ENCODE results near the gene DST. TPM values are rescaled to one million over a fixed set of nuclear protein-coding genes. Genes with fewer than 3 reads are reported as not detected.

The DST gene
- total and polyA plus RNA-seq, 7 experiments from 2014 or later, result 0.46 to 20.3 (median 6.5) TPM

GRCh38 chr6:56649053-56649769 lies 6.5 kb upstream of the DST start:
- H3K27ac ChIP-seq (ENCODE audit: low read depth, low read length), result no peak overlapping the region
- POLR2A ChIA-PET, result no interaction called here
- ATAC-seq (no peak), DNase-seq (no peak)
- H3K9me3 Mint-ChIP-seq, result peaks cover 0 to 1% (median 0%) of the 10 kb centered on the region in 11 donors
- no peaks in the 10 kb centered on the region for H3K4me1 ChIP-seq (ENCODE audit: control insufficient read depth in 2 of 2, insufficient read depth in 2 of 2, low read length in 2 of 2)
- H3K27ac Mint-ChIP-seq, result no peak overlapping the region
- H3K27me3 Mint-ChIP-seq, result peaks cover 0 to 13% (median 9%) of the 10 kb centered on the region in 5 donors
- H3K36me3 Mint-ChIP-seq, result peaks cover 0 to 5% (median 0%) of the 10 kb centered on the region in 5 donors
- H3K4me1 Mint-ChIP-seq, result no peaks in the 10 kb centered on the region
- H3K9me3 ChIP-seq (ENCODE audit: control insufficient read depth in 2 of 3, low read length in 3 of 3), result no peaks in the 10 kb centered on the region
- H3K27me3 ChIP-seq (ENCODE audit: control insufficient read depth in 2 of 2, insufficient read depth in 2 of 2, low read length in 2 of 2), result no peaks in the 10 kb centered on the region
- H3K4me3 Mint-ChIP-seq, result no peak overlapping the region
- CTCF ChIA-PET, result no interaction called here
- intact Hi-C loops (cut with micrococcal nuclease), result no loop called here
- H3K36me3 ChIP-seq (ENCODE audit: control insufficient read depth in 2 of 3, insufficient read depth in 3 of 3, low read length in 3 of 3), result no peaks in the 10 kb centered on the region
- no peak overlapping the region for H3K4me3 ChIP-seq (ENCODE audit: low read length)

GRCh38 chr6:56647172-56647762 lies 4.6 kb upstream of the DST start:
- Histone ChIP-seq H3K4me3 (ENCODE audit: low read length) (no peak overlapping the region), H3K4me1 (ENCODE audit: control insufficient read depth in 2 of 2, insufficient read depth in 2 of 2, low read length in 2 of 2) (no peaks in the 10 kb centered on the region), H3K27me3 (ENCODE audit: control insufficient read depth in 2 of 2, insufficient read depth in 2 of 2, low read length in 2 of 2) (no peaks in the 10 kb centered on the region), H3K36me3 (ENCODE audit: control insufficient read depth in 2 of 3, insufficient read depth in 3 of 3, low read length in 3 of 3) (no peaks in the 10 kb centered on the region), H3K27ac (ENCODE audit: low read depth, low read length) (no peak overlapping the region), H3K9me3 (ENCODE audit: control insufficient read depth in 2 of 3, low read length in 3 of 3) (no peaks in the 10 kb centered on the region)
- CTCF ChIA-PET, result no interaction called here
- Mint-ChIP-seq H3K4me1 (no peaks in the 10 kb centered on the region), H3K27me3 (peaks cover 0 to 13% (median 8%) of the 10 kb centered on the region in 5 donors), H3K4me3 (no peak overlapping the region), H3K27ac (no peak overlapping the region), H3K36me3 (peaks cover 0 to 5% (median 0%) of the 10 kb centered on the region in 5 donors), H3K9me3 (peaks cover 0 to 1% (median 0%) of the 10 kb centered on the region in 11 donors)
- DNase-seq (no peak), ATAC-seq (no peak)
- POLR2A ChIA-PET, result no interaction called here
- intact Hi-C loops (cut with micrococcal nuclease), result no loop called here

- no peak for ATAC-seq
- no peak overlapping the region for H3K4me3 ChIP-seq (ENCODE audit: low read length)
- H3K36me3 Mint-ChIP-seq, result no peaks in the 10 kb centered on the region
- intact Hi-C loops (cut with micrococcal nuclease), result no loop called here
- no peaks in the 10 kb centered on the region for H3K9me3 ChIP-seq (ENCODE audit: control insufficient read depth in 2 of 3, low read length in 3 of 3)
- ChIA-PET CTCF (no interaction called here), POLR2A (no interaction called here)
- peaks cover 0 to 1% (median 0%) of the 10 kb centered on the region in 11 donors for H3K9me3 Mint-ChIP-seq
- H3K27ac ChIP-seq (ENCODE audit: low read depth, low read length), result no peak overlapping the region
- no peak overlapping the region for H3K4me3 Mint-ChIP-seq
- DNase-seq, result no peak
- no peaks in the 10 kb centered on the region for H3K4me1 Mint-ChIP-seq
- H3K27me3 Mint-ChIP-seq, result peaks cover 0 to 5% (median under 1%) of the 10 kb centered on the region in 5 donors
- H3K27me3 ChIP-seq (ENCODE audit: control insufficient read depth in 2 of 2, insufficient read depth in 2 of 2, low read length in 2 of 2), result no peaks in the 10 kb centered on the region
- H3K4me1 ChIP-seq (ENCODE audit: control insufficient read depth in 2 of 2, insufficient read depth in 2 of 2, low read length in 2 of 2), result no peaks in the 10 kb centered on the region
- no peaks in the 10 kb centered on the region for H3K36me3 ChIP-seq (ENCODE audit: control insufficient read depth in 2 of 3, insufficient read depth in 3 of 3, low read length in 3 of 3)
- H3K27ac Mint-ChIP-seq, result no peak overlapping the region
These were observed 1.7 kb upstream of the DST start for GRCh38 chr6:56644366-56644765.

GRCh38 chr6:56643379-56644089 lies 845 bp upstream of the DST start:
- no peaks in the 10 kb centered on the region for H3K4me1 Mint-ChIP-seq
- no peaks in the 10 kb centered on the region for H3K4me1 ChIP-seq (ENCODE audit: control insufficient read depth in 2 of 2, insufficient read depth in 2 of 2, low read length in 2 of 2)
- H3K9me3 ChIP-seq (ENCODE audit: control insufficient read depth in 2 of 3, low read length in 3 of 3), result no peaks in the 10 kb centered on the region
- peaks cover 0 to 2% (median under 1%) of the 10 kb centered on the region in 5 donors for H3K27me3 Mint-ChIP-seq
- CTCF ChIA-PET, result no interaction called here
- H3K36me3 Mint-ChIP-seq, result no peaks in the 10 kb centered on the region
- H3K27ac ChIP-seq (ENCODE audit: low read depth, low read length), result no peak overlapping the region
- peaks cover 0 to 1% (median 0%) of the 10 kb centered on the region in 11 donors for H3K9me3 Mint-ChIP-seq
- DNase-seq, result no peak
- H3K4me3 Mint-ChIP-seq, result no peak overlapping the region
- H3K4me3 ChIP-seq (ENCODE audit: low read length), result no peak overlapping the region
- no peak overlapping the region for H3K27ac Mint-ChIP-seq
- H3K36me3 ChIP-seq (ENCODE audit: control insufficient read depth in 2 of 3, insufficient read depth in 3 of 3, low read length in 3 of 3), result no peaks in the 10 kb centered on the region
- intact Hi-C loops (cut with micrococcal nuclease), result no loop called here
- POLR2A ChIA-PET, result no interaction called here
- ATAC-seq, result no peak
- no peaks in the 10 kb centered on the region for H3K27me3 ChIP-seq (ENCODE audit: control insufficient read depth in 2 of 2, insufficient read depth in 2 of 2, low read length in 2 of 2)

- Mint-ChIP-seq H3K4me1 (no peaks in the 10 kb centered on the region), H3K4me3 (no peak overlapping the region), H3K9me3 (peaks cover 0 to 1% (median 0%) of the 10 kb centered on the region in 11 donors), H3K27me3 (peaks cover 0 to 10% (median 5%) of the 10 kb centered on the region in 5 donors), H3K36me3 (no peaks in the 10 kb centered on the region), H3K27ac (no peak overlapping the region)
- intact Hi-C loops (cut with micrococcal nuclease), result no loop called here
- ATAC-seq (no peak), DNase-seq (no peak)
- CTCF ChIA-PET, result no interaction called here
- POLR2A ChIA-PET, result no interaction called here
- H3K9me3 ChIP-seq (ENCODE audit: control insufficient read depth in 2 of 3, low read length in 3 of 3), result no peaks in the 10 kb centered on the region
- no peaks in the 10 kb centered on the region for H3K27me3 ChIP-seq (ENCODE audit: control insufficient read depth in 2 of 2, insufficient read depth in 2 of 2, low read length in 2 of 2)
- no peak overlapping the region for H3K27ac ChIP-seq (ENCODE audit: low read depth, low read length)
- H3K4me1 ChIP-seq (ENCODE audit: control insufficient read depth in 2 of 2, insufficient read depth in 2 of 2, low read length in 2 of 2), result no peaks in the 10 kb centered on the region
- no peak overlapping the region for H3K4me3 ChIP-seq (ENCODE audit: low read length)
- no peaks in the 10 kb centered on the region for H3K36me3 ChIP-seq (ENCODE audit: control insufficient read depth in 2 of 3, insufficient read depth in 3 of 3, low read length in 3 of 3)
These were observed 2.3 kb downstream of the DST start for GRCh38 chr6:56640374-56640773.

- H3K27me3 ChIP-seq (ENCODE audit: control insufficient read depth in 2 of 2, insufficient read depth in 2 of 2, low read length in 2 of 2), result no peaks in the 10 kb centered on the region
- Mint-ChIP-seq H3K27ac (no peak overlapping the region), H3K27me3 (peaks cover 0 to 13% (median 6%) of the 10 kb centered on the region in 5 donors), H3K4me3 (no peak overlapping the region), H3K4me1 (no peaks in the 10 kb centered on the region), H3K36me3 (no peaks in the 10 kb centered on the region), H3K9me3 (no peaks in the 10 kb centered on the region)
- ATAC-seq (no peak), DNase-seq (no peak)
- no peaks in the 10 kb centered on the region for H3K9me3 ChIP-seq (ENCODE audit: control insufficient read depth in 2 of 3, low read length in 3 of 3)
- intact Hi-C loops (cut with micrococcal nuclease), result loop anchor here (5.0 to 10.0 kb wide), 2 partner anchors 386 to 679 kb away; partner anchors contain the start of gene PRIM2 (in 1 of the 2)
- ChIA-PET POLR2A (no interaction called here), CTCF (interaction anchor here (1.0 kb wide), 1 partner anchor 214 kb away, joined by 3 read pairs; no protein-coding TSS in a partner anchor)
- H3K27ac ChIP-seq (ENCODE audit: low read depth, low read length), result no peak overlapping the region
- no peak overlapping the region for H3K4me3 ChIP-seq (ENCODE audit: low read length)
- no peaks in the 10 kb centered on the region for H3K4me1 ChIP-seq (ENCODE audit: control insufficient read depth in 2 of 2, insufficient read depth in 2 of 2, low read length in 2 of 2)
- no peaks in the 10 kb centered on the region for H3K36me3 ChIP-seq (ENCODE audit: control insufficient read depth in 2 of 3, insufficient read depth in 3 of 3, low read length in 3 of 3)
These were observed 3.9 kb downstream of the DST start for GRCh38 chr6:56638760-56639159.

All from naive thymus-derived CD4-positive, alpha-beta T cell (primary cell).